Endothelial cell of umbilical vein (primary cell): Measurements from ENCODE around the gene HIVEP3. TPM values are rescaled to one million over a fixed set of nuclear protein-coding genes. Genes with fewer than 3 reads are reported as not detected.

Experiments used
- BruUV-seq: library from RNA; stranded (reverse); fragments of 400-500 nt; replicated peaks from 2 replicates; lab custom pipeline; 2021; lab: Mats Ljungman, UMichigan
- CTCF ChIA-PET: fragments of 300-600, 350-600 bp; sonication (Branson Sonifier 250); formaldehyde crosslinking; loops from one replicate; lab custom pipeline; 2021; ENCODE audit warnings: antibody characterized with exemption, inconsistent platforms; lab: Charles Lee
- POLR2A ChIA-PET: fragments of 300-600, 350-600 bp; sonication (Branson Sonifier 250); formaldehyde crosslinking; loops from one replicate; lab custom pipeline; 2021; ENCODE audit warnings: antibody characterized with exemption, inconsistent platforms; lab: Charles Lee
- DNase-seq: peaks from one replicate; pipeline ENCODE4 v3.0.0-alpha.2; 2011; ENCODE audit warnings: low read depth, low spot score
- FAIRE-seq: peaks from 2 replicates; lab custom pipeline; 2011; peaks lifted over from hg19 to GRCh38; lab: Jason Lieb, UNC
- H2AFZ ChIP-seq: 2 replicates; pipeline ENCODE4 v1.6.0; 2012; ENCODE audit warnings: low read depth, low read length, control low read depth, inconsistent platforms
- H3K27ac ChIP-seq: 2 replicates; pipeline ENCODE4 v1.5.1; 2011; ENCODE audit warnings: low read depth, mild to moderate bottlenecking, control low read depth, low read length, moderate library complexity; ENCODE audit not compliant: insufficient read depth
- H3K27me3 ChIP-seq, 2 experiments: 2 replicates each; pipeline versions ENCODE4 v1.6.0 to v1.6.1; 2011; ENCODE audit warnings: low read length in 2 of 2, mixed read lengths in 1 of 2; ENCODE audit not compliant: control insufficient read depth in 2 of 2, insufficient read depth in 2 of 2
- H3K36me3 ChIP-seq, 2 experiments: 2 replicates in 1 of 2; 3 replicates in 1 of 2; pipeline ENCODE4 v1.5.1; 2011; ENCODE audit warnings: low read length in 2 of 2, mild to moderate bottlenecking in 1 of 2, moderate library complexity in 1 of 2; ENCODE audit not compliant: control insufficient read depth in 2 of 2, insufficient read depth in 2 of 2; ENCODE audit errors: extremely low read depth in 1 of 2
- H3K4me1 ChIP-seq: 3 replicates; pipeline ENCODE4 v1.5.1; 2011; ENCODE audit warnings: mild to moderate bottlenecking, low read length; ENCODE audit not compliant: control insufficient read depth, insufficient read depth; ENCODE audit errors: extremely low read depth
- H3K4me2 ChIP-seq: 2 replicates; pipeline ENCODE4 v1.6.1; 2011; ENCODE audit warnings: low read length, control low read depth, mixed read lengths; ENCODE audit not compliant: insufficient read depth
- H3K4me3 ChIP-seq, 3 experiments: fragments of 200-600 bp in 1 of 3; sonication (generic), shearing (Covaris generic) in 1 of 3; replicated peaks in 1 of 3; 2 replicates each; pipeline ENCODE4 v1.5.1; 2011 to 2016; ENCODE audit warnings: control low read depth in 3 of 3, low read length in 3 of 3, mild to moderate bottlenecking in 2 of 3, inconsistent platforms in 1 of 3, low read depth in 1 of 3, moderate library complexity in 1 of 3; ENCODE audit not compliant: insufficient read depth in 1 of 3
- H3K79me2 ChIP-seq: 2 replicates; pipeline ENCODE4 v1.6.0; 2012; ENCODE audit warnings: low read length, inconsistent platforms; ENCODE audit not compliant: control insufficient read depth, insufficient read depth
- H3K9ac ChIP-seq: replicated peaks from 2 replicates; pipeline ENCODE3; 2011; ENCODE audit warnings: low read length, control low read depth; ENCODE audit not compliant: insufficient read depth; ENCODE audit errors: extremely low read depth
- H3K9me1 ChIP-seq: replicated peaks from 3 replicates; pipeline ENCODE4 v1.6.0; 2011; ENCODE audit warnings: mild to moderate bottlenecking, low read length; ENCODE audit not compliant: control insufficient read depth, insufficient read depth; ENCODE audit errors: extremely low read depth
- H3K9me3 ChIP-seq: replicated peaks from 2 replicates; pipeline ENCODE4 v1.5.1; 2012; ENCODE audit warnings: low read length, inconsistent platforms; ENCODE audit not compliant: control insufficient read depth, insufficient read depth
- H4K20me1 ChIP-seq: replicated peaks from 2 replicates; pipeline ENCODE3; 2011; ENCODE audit warnings: mild to moderate bottlenecking, low read length; ENCODE audit not compliant: control insufficient read depth, insufficient read depth; ENCODE audit errors: extremely low read depth
- FOS ChIP-seq: IDR thresholded peaks from 2 replicates; pipeline ENCODE4 v1.6.1; 2011; ENCODE audit warnings: mild to moderate bottlenecking, low read length, moderate library complexity, borderline replicate concordance; ENCODE audit not compliant: insufficient read depth
- GATA2 ChIP-seq: IDR thresholded peaks from 2 replicates; pipeline ENCODE4 v1.7.0; 2011; ENCODE audit warnings: low read depth, mild to moderate bottlenecking, moderate library complexity, mixed read lengths, low read length; ENCODE audit not compliant: insufficient read length, insufficient read depth
- JUN ChIP-seq: IDR thresholded peaks from 2 replicates; pipeline ENCODE4 v1.6.1; 2011; ENCODE audit warnings: borderline replicate concordance, low read depth; ENCODE audit not compliant: insufficient read length, insufficient read depth
- MYC ChIP-seq: IDR thresholded peaks from one replicate; pipeline ENCODE4 v1.6.1; 2011; ENCODE audit warnings: mild to moderate bottlenecking, low read depth, low read length
- POLR2A ChIP-seq: IDR thresholded peaks from 2 replicates; pipeline ENCODE4 v1.6.1; 2012; ENCODE audit warnings: low read depth, mild to moderate bottlenecking, control low read depth, low read length
- dilution Hi-C: fragments of 300-500 bp; cut with MboI; formaldehyde crosslinking; loops from one replicate; pipeline ENCODE4 v1.15.0; 2019; ENCODE audit warnings: low sequenced_read_pairs; ENCODE audit not compliant: extremely low pct_ligation_motif_present
- intact Hi-C: fragments of 100-400 bp; cut with micrococcal nuclease; formaldehyde crosslinking; loops from one replicate; pipeline ENCODE4 v1.10.0; 2022
- polyA plus RNA-seq, 4 experiments: library from polyadenylated mRNA; depleted of rRNA in 3 of 4; stranded (reverse) in 3 of 4; unstranded in 1 of 4; fragments of >200 nt; gene quantifications; 2 replicates each; pipeline versions ENCODE4 v1.2.1 to v1.2.3, GENCODE V29; 2011 to 2012; ENCODE audit warnings: missing spikeins in 1 of 4
- total RNA-seq: library from RNA; stranded (reverse); gene quantifications from 2 replicates; pipeline ENCODE4 v1.2.3, GENCODE V29; 2021
- TF ChIP-seq, protein P1 (sequence below): IDR thresholded peaks from 2 replicates; pipeline ENCODE4 v1.6.1; 2011; ENCODE audit not compliant: insufficient read depth, insufficient read length
- TF ChIP-seq, protein P2 (sequence below), 2 donors: IDR thresholded peaks; 1 replicate in 1 of 2; 2 replicates in 1 of 2; pipeline ENCODE4 v1.5.1; 2011; ENCODE audit warnings: low read length in 2 of 2, mild to moderate bottlenecking in 2 of 2, moderate library complexity in 2 of 2, control low read depth in 1 of 2, inconsistent platforms in 1 of 2, low read depth in 1 of 2; ENCODE audit not compliant: insufficient read depth in 1 of 2; ENCODE audit errors: extremely low read depth in 1 of 2

HIVEP3 gene
- total and polyA plus RNA-seq, 2 donors (not counting 3 experiments of a cell fraction or from before 2014, with no cell fraction given): 3.4 to 4.0 TPM

DNA sequence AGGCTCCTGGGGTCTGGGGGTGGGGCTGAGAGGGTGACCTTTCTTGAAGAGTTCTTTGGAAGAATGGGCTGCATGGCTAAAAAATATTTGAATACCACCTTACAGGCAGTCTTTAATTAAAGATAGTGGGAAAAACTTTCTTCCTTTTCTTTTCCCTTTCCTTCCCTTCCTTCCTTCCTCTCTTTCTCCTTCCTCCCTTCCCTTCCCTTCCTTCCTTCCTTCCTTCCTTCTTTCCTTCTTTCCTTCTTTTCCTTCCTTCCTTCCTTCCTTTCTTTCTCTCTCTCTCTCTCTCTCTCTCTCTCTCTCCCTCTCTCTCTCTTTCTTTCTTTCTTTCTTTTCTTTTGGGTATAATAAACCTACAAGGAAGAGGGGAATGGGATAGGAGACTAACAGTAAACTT is 356.4 kb downstream of the HIVEP3 start:
- Histone ChIP-seq H3K79me2 (no peaks in the 10 kb centered on the region), H3K9me3 (no peaks in the 10 kb centered on the region), H2AFZ (no peak overlapping the region), H3K4me1 (no peaks in the 10 kb centered on the region), H3K4me3 (no peak overlapping the region), H3K27me3 (no peaks in the 10 kb centered on the region), H3K27ac (no peak overlapping the region), H3K9me1 (no peaks in the 10 kb centered on the region), H4K20me1 (no peaks in the 10 kb centered on the region), H3K9ac (no peak overlapping the region), H3K36me3 (no peaks in the 10 kb centered on the region), H3K4me2 (no peak overlapping the region)
- POLR2A ChIA-PET: no interaction called here
- FAIRE-seq (no peak), DNase-seq (no peak)
- dilution Hi-C loops (no loop called here), intact Hi-C loops (no loop called here)
- CTCF ChIA-PET: no interaction called here
- BruUV-seq: no TSS peak
- TF ChIP-seq, protein P1, sequence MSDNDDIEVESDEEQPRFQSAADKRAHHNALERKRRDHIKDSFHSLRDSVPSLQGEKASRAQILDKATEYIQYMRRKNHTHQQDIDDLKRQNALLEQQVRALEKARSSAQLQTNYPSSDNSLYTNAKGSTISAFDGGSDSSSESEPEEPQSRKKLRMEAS: no peak
- TF ChIP-seq POLR2A (no peak), MYC (no peak), JUN (no peak), FOS (no peak)
- TF ChIP-seq, protein P2, sequence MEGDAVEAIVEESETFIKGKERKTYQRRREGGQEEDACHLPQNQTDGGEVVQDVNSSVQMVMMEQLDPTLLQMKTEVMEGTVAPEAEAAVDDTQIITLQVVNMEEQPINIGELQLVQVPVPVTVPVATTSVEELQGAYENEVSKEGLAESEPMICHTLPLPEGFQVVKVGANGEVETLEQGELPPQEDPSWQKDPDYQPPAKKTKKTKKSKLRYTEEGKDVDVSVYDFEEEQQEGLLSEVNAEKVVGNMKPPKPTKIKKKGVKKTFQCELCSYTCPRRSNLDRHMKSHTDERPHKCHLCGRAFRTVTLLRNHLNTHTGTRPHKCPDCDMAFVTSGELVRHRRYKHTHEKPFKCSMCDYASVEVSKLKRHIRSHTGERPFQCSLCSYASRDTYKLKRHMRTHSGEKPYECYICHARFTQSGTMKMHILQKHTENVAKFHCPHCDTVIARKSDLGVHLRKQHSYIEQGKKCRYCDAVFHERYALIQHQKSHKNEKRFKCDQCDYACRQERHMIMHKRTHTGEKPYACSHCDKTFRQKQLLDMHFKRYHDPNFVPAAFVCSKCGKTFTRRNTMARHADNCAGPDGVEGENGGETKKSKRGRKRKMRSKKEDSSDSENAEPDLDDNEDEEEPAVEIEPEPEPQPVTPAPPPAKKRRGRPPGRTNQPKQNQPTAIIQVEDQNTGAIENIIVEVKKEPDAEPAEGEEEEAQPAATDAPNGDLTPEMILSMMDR (IDR thresholded peaks at IDR 0.05; ENCODE audit: extremely low read depth in 1 of 2, insufficient read depth in 1 of 2, low read depth in 1 of 2, low read length in 2 of 2): no peak

DNA sequence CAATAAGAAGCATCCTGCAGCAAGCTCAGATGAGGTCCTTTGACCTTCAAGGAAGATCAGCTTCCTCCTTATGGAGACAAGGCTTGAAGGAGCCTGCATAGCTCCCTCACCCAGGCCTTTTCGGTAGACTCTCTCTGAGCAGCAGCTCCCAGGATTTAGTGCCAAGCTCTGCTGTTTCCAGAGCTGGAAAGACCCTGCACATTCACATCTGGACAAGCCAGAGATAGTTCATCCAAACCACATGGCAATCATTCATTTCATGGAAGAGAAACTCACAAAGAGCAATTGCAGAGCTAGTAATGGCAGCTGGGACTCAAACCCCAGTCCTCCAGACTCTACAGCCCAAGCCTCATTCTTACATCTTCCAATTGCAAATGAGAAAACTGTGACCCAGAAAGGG is 357.8 kb downstream of the HIVEP3 start:
- H3K9me3 ChIP-seq: no peaks in the 10 kb centered on the region
- POLR2A ChIA-PET: no interaction called here
- H3K9me1 ChIP-seq: no peaks in the 10 kb centered on the region
- H3K36me3 ChIP-seq: no peaks in the 10 kb centered on the region
- no peaks in the 10 kb centered on the region for H3K4me1 ChIP-seq
- no peak for DNase-seq
- no peak overlapping the region for H3K9ac ChIP-seq
- CTCF ChIA-PET: interaction anchor here (0.6 to 1.3 kb wide), 4 partner anchors 12 to 613 kb away, joined by 3 to 4 read pairs (median 4); no protein-coding TSS in a partner anchor
- BruUV-seq: no TSS peak
- intact Hi-C loops (no loop called here), dilution Hi-C loops (no loop called here)
- TF ChIP-seq FOS: no peak
- no peak for TF ChIP-seq MYC
- TF ChIP-seq, protein P1: no peak
- no peak for TF ChIP-seq POLR2A
- TF ChIP-seq GATA2: no peak
- H4K20me1 ChIP-seq: no peaks in the 10 kb centered on the region
- no peak overlapping the region for H3K4me3 ChIP-seq
- FAIRE-seq: no peak
- H3K4me2 ChIP-seq: no peak overlapping the region
- no peak overlapping the region for H3K27ac ChIP-seq
- no peak overlapping the region for H2AFZ ChIP-seq
- no peaks in the 10 kb centered on the region for H3K27me3 ChIP-seq
- H3K79me2 ChIP-seq: no peaks in the 10 kb centered on the region
